GM06990 (cell line): ENCODE data around the gene LLGL1.

Source experiments
- DNase-seq: peaks from one replicate; pipeline ENCODE4 v3.0.0-alpha.2; 2011; ENCODE audit not compliant: insufficient read length; ENCODE audit errors: extremely low read depth
- H3K27me3 ChIP-seq: replicated peaks from 2 replicates; pipeline ENCODE4 v1.6.0; 2011; ENCODE audit warnings: low read length; ENCODE audit not compliant: control insufficient read depth, insufficient read depth
- H3K36me3 ChIP-seq: 2 replicates; pipeline ENCODE4 v1.5.1; 2011; ENCODE audit warnings: low read length; ENCODE audit not compliant: control insufficient read depth, insufficient read depth
- H3K4me3 ChIP-seq: replicated peaks from 2 replicates; pipeline ENCODE4 v1.5.1; 2011; ENCODE audit warnings: low read depth, mild to moderate bottlenecking, control low read depth, low read length
- TF ChIP-seq, protein P1 (sequence below): IDR thresholded peaks from 2 replicates; pipeline ENCODE4 v1.5.1; 2011; ENCODE audit warnings: low read length, control low read depth, mild to moderate bottlenecking, inconsistent platforms; ENCODE audit not compliant: insufficient read depth, poor library complexity, severe bottlenecking

Gene LLGL1

DNA sequence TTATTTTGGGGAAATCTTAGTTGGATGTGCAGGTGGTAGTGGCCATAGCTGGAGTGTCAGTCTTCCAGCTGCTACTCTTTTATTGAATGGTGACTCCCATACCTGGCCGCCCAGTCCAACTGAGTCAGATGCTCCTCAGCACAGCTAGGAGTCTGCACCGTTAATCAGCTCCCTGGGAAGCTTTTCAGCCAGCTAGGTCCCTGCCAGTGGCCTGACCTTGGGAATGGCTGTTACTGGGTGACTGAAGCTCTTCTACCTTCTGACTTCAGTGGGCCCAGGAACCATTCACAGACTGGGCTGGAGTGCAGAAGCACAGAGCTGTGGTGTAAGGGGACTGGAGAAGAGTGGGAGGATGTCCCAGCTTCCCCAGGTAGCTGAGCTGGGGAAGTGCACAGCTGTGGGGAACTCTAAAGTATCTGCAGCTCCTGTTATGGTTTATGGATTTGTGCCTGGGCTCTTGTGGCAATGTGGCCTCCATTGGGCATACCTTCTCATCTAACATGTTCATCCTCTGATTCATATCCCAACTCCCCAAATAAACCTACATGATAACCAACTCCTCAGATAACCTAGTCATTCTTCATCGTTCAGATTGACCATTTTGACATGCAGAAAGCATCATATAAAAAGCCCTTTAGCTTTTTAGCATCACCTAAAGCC is 27.8 kb upstream of the LLGL1 start:
- TF ChIP-seq, protein P1, sequence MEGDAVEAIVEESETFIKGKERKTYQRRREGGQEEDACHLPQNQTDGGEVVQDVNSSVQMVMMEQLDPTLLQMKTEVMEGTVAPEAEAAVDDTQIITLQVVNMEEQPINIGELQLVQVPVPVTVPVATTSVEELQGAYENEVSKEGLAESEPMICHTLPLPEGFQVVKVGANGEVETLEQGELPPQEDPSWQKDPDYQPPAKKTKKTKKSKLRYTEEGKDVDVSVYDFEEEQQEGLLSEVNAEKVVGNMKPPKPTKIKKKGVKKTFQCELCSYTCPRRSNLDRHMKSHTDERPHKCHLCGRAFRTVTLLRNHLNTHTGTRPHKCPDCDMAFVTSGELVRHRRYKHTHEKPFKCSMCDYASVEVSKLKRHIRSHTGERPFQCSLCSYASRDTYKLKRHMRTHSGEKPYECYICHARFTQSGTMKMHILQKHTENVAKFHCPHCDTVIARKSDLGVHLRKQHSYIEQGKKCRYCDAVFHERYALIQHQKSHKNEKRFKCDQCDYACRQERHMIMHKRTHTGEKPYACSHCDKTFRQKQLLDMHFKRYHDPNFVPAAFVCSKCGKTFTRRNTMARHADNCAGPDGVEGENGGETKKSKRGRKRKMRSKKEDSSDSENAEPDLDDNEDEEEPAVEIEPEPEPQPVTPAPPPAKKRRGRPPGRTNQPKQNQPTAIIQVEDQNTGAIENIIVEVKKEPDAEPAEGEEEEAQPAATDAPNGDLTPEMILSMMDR: no peak
- H3K4me3 ChIP-seq: no peak overlapping the region
- DNase-seq: no peak
- peaks cover 40% of the 10 kb centered on the region for H3K36me3 ChIP-seq
- no peaks in the 10 kb centered on the region for H3K27me3 ChIP-seq

DNA sequence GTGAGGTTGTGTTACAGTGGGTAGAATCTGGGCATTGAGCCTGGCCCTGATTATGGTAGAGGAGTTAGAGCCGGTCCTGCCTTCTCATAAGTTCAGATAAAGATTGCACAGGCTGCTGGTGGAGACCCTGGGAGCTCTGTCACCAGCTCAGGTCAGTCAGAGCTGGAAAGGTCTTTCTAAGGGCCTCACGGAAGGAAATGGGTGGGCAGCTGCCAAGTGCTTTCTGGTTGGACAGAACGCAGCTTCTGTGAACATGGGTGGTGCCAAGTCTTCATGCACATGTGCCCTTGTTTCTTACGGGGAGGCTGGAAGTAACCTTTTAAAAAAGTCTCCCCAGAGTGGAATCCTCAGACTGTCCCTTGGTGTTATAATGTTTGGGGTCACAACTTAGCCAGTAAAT is 26.9 kb upstream of the LLGL1 start:
- TF ChIP-seq, protein P1: no peak
- H3K4me3 ChIP-seq: no peak overlapping the region
- H3K36me3 ChIP-seq: peaks cover 40% of the 10 kb centered on the region
- no peak for DNase-seq
- H3K27me3 ChIP-seq: no peaks in the 10 kb centered on the region

DNA sequence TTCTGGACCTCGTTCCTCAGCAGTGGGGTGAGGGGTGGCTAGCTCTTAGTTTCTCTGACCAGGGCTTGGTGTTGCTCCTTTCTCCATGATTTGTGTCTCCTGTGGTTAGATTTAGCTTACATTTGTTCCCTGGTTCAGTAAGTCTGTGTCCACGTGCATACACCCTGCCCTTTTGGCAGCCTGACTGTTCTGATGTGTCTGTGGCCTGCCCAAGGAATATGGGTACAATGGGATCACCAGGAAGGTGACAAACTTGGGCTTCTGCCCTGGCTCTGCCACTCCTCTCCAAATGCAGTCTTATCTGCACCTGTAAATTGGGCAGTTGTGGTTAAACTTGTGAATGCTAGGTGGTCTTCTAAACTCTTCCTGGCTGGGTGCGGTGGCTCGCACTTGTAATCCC is 24.3 kb upstream of the LLGL1 start:
- H3K36me3 ChIP-seq: peaks cover 39% of the 10 kb centered on the region

DNA sequence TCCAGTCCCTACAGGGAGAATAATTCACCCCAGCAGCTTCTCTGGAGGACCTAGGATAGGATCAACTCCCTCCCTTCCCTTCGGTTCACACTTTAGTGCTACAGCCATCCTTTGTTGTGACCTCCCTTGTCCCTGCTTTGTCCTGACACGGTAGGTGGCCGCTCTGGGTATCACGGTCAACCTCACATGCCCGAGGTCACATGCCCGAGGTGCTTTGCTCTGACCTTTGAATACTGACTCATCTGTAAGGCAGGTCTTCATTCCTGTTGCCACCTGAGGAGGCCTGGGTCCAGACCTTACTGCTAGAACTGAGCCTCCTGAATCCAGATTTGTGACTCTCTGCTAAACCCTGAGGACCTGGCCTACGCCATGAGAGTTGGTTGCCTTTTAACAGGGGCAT is 22.1 kb upstream of the LLGL1 start:
- TF ChIP-seq, protein P1: no peak
- H3K4me3 ChIP-seq: no peak overlapping the region
- H3K27me3 ChIP-seq: no peaks in the 10 kb centered on the region
- peaks cover 43% of the 10 kb centered on the region for H3K36me3 ChIP-seq
- DNase-seq: no peak

More for the DNA sequence above, 24.3 kb upstream of the LLGL1 start:
- TF ChIP-seq, protein P1: no peak
- Histone ChIP-seq H3K27me3 (no peaks in the 10 kb centered on the region), H3K4me3 (no peak overlapping the region)
- DNase-seq: no peak

DNA sequence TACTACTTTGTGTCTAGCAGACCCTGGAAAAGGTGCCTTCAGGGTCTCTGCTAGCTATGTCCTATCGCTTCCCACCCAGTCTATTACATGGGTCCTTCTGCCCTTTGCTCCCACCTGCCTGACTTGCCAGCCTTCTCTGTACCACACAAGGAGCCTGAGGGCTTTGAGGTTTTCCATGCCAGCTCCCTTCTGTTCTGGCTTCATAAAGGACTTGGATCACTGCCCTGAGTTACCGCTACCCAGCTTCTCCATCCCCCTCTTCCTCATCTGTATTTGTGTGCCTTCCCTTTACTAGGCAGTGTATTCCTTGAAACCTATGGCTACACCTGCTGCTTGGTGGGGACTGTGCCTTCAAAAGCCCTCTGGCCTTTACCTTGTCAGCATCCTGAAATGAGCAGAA is 19.6 kb upstream of the LLGL1 start:
- TF ChIP-seq, protein P1: no peak
- peaks cover 39% of the 10 kb centered on the region for H3K36me3 ChIP-seq
- DNase-seq: no peak

DNA sequence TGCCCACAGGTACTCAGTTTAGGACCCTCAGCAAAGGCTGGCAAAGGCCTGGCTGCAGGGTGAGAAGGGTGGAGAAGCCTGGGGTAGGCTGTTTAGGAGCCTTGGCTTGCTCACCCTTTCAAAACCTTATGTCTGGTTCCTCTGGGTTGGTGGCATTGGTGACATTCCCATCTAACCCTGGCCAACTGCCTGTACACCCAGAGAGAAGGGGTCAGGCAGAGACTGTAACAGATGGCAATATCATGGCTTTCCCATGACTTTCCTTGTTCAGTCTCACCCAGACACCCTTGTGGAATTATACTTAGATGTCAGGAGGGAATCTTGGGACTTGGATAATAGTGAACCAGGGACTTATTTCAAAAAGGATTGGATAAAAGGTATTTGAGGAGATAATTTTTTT is 18.5 kb upstream of the LLGL1 start:
- no peak overlapping the region for H3K4me3 ChIP-seq
- TF ChIP-seq, protein P1: no peak
- no peaks in the 10 kb centered on the region for H3K27me3 ChIP-seq
- H3K36me3 ChIP-seq: peaks cover 36% of the 10 kb centered on the region
- DNase-seq: no peak

More for the DNA sequence above, 19.6 kb upstream of the LLGL1 start:
- H3K27me3 ChIP-seq: no peaks in the 10 kb centered on the region
- no peak overlapping the region for H3K4me3 ChIP-seq
